CD14-positive monocyte (primary cell): Measurements from ENCODE around the gene SEPTIN3. TPM values are rescaled to one million over a fixed set of nuclear protein-coding genes. Genes with fewer than 3 reads are reported as not detected.

Experiments used
- DNase-seq, 3 donors: peaks; one replicate each; pipeline ENCODE4 v3.0.0-alpha.2; 2011 to 2022
- H2AFZ ChIP-seq: 2 replicates; pipeline ENCODE4 v1.6.0; 2012; ENCODE audit warnings: mild to moderate bottlenecking, low read depth, low read length, inconsistent platforms; ENCODE audit not compliant: insufficient read depth, poor library complexity, severe bottlenecking
- H3K27ac ChIP-seq, 2 donors: 1 replicate in 1 of 2; 2 replicates in 1 of 2; pipeline ENCODE4 v1.5.1; 2012 to 2013; ENCODE audit warnings: low read length in 2 of 2, control low read depth in 1 of 2, inconsistent platforms in 1 of 2, low read depth in 1 of 2, mild to moderate bottlenecking in 1 of 2
- H3K27me3 ChIP-seq, 2 donors: one replicate each; pipeline versions ENCODE4 v1.6.0 to v1.6.1; 2011 to 2013; ENCODE audit warnings: low read length in 2 of 2; ENCODE audit not compliant: control insufficient read depth in 2 of 2, insufficient read depth in 2 of 2
- H3K36me3 ChIP-seq, 2 donors: replicated peaks in 1 of 2; 1 replicate in 1 of 2; 2 replicates in 1 of 2; pipeline versions ENCODE4 v1.5.1 to v1.6.1; 2012 to 2013; ENCODE audit warnings: low read length in 2 of 2, control low read depth in 1 of 2, inconsistent platforms in 1 of 2, mild to moderate bottlenecking in 1 of 2; ENCODE audit not compliant: insufficient read depth in 2 of 2, control insufficient read depth in 1 of 2
- H3K4me1 ChIP-seq, 2 donors: 1 replicate in 1 of 2; 2 replicates in 1 of 2; pipeline versions ENCODE4 v1.5.1 to v1.6.1; 2012 to 2013; ENCODE audit warnings: low read length in 2 of 2, control low read depth in 1 of 2, inconsistent platforms in 1 of 2, mild to moderate bottlenecking in 1 of 2, moderate library complexity in 1 of 2; ENCODE audit not compliant: insufficient read depth in 2 of 2, control insufficient read depth in 1 of 2
- H3K4me2 ChIP-seq: replicated peaks from 2 replicates; pipeline ENCODE3; 2012; ENCODE audit warnings: low read length, moderate library complexity, mild to moderate bottlenecking; ENCODE audit not compliant: poor library complexity, severe bottlenecking; ENCODE audit errors: extremely low read depth
- H3K4me3 ChIP-seq, 3 experiments: fragments of 200-600 bp in 1 of 3; sonication (generic) in 1 of 3; replicated peaks in 1 of 3; 1 replicate in 2 of 3; 2 replicates in 1 of 3; pipeline ENCODE4 v1.5.1; 2011 to 2013; ENCODE audit warnings: low read length in 3 of 3, mild to moderate bottlenecking in 3 of 3, control low read depth in 2 of 3, low read depth in 2 of 3, inconsistent platforms in 1 of 3, moderate library complexity in 1 of 3
- H3K79me2 ChIP-seq: 2 replicates; pipeline ENCODE4 v1.6.0; 2012; ENCODE audit warnings: mild to moderate bottlenecking, control low read depth, inconsistent platforms, low read length, moderate library complexity; ENCODE audit not compliant: insufficient read depth
- H3K9ac ChIP-seq: 2 replicates; pipeline ENCODE4 v1.6.0; 2017; ENCODE audit warnings: low read length, mild to moderate bottlenecking; ENCODE audit not compliant: insufficient read depth, poor library complexity, severe bottlenecking
- H3K9me3 ChIP-seq, 2 donors: replicated peaks in 1 of 2; 1 replicate in 1 of 2; 2 replicates in 1 of 2; pipeline versions ENCODE4 v1.5.1 to v1.6.1; 2012 to 2013; ENCODE audit warnings: low read length in 2 of 2, control low read depth in 1 of 2; ENCODE audit not compliant: control insufficient read depth in 1 of 2, insufficient read depth in 1 of 2
- H4K20me1 ChIP-seq: 2 replicates; pipeline ENCODE4 v1.6.0; 2012; ENCODE audit warnings: mild to moderate bottlenecking, low read length, control low read depth, moderate library complexity; ENCODE audit not compliant: insufficient read depth
- H3K27ac Mint-ChIP-seq, 7 donors: one replicate each; pipeline ENCODE4 v1.8.0; 2020; ENCODE audit warnings: mild to moderate bottlenecking in 7 of 7, mixed read lengths in 7 of 7, moderate library complexity in 6 of 7, inconsistent platforms in 2 of 7
- H3K27me3 Mint-ChIP-seq, 3 donors: one replicate each; pipeline ENCODE4 v1.8.0; 2021 to 2022; ENCODE audit warnings: low read depth in 3 of 3, mild to moderate bottlenecking in 3 of 3, mixed read lengths in 3 of 3, moderate library complexity in 3 of 3, inconsistent platforms in 1 of 3
- H3K36me3 Mint-ChIP-seq, 2 donors: one replicate each; pipeline ENCODE4 v1.8.0; 2020; ENCODE audit warnings: mixed read lengths in 2 of 2, inconsistent platforms in 1 of 2, mild to moderate bottlenecking in 1 of 2
- H3K4me1 Mint-ChIP-seq: one replicate; pipeline ENCODE4 v1.8.0; 2020; ENCODE audit warnings: mild to moderate bottlenecking, mixed read lengths
- H3K4me3 Mint-ChIP-seq, 2 donors: one replicate each; pipeline ENCODE4 v1.8.0; 2020; ENCODE audit warnings: mild to moderate bottlenecking in 2 of 2, mixed read lengths in 2 of 2, moderate library complexity in 1 of 2
- H3K9me3 Mint-ChIP-seq, 7 donors: one replicate each; pipeline ENCODE4 v1.8.0; 2020 to 2022; ENCODE audit warnings: mixed read lengths in 7 of 7, mild to moderate bottlenecking in 6 of 7, moderate library complexity in 6 of 7, inconsistent platforms in 2 of 7
- CTCF ChIP-seq: fragments of 200-600 bp; IDR thresholded peaks from one replicate; pipeline ENCODE4 v1.8.0; 2022; ENCODE audit warnings: antibody characterized with exemption, mild to moderate bottlenecking
- WGBS: methylation state at CpG from one replicate; pipeline ENCODE4 v1.1.5; 2013; ENCODE audit warnings: missing lambda C conversion rate; ENCODE audit not compliant: insufficient coverage; 5-methylcytosine and 5-hydroxymethylcytosine counted together
- intact Hi-C, 2 donors: fragments of 100-400 bp; cut with micrococcal nuclease; formaldehyde crosslinking; loops; one replicate each; pipeline versions ENCODE4 v1.15.0 to v1.15.1; 2023
- polyA plus RNA-seq, 3 donors: library from polyadenylated mRNA; depleted of rRNA in 1 of 3; unstranded in 2 of 3; stranded (reverse) in 1 of 3; fragments of 300-500 nt in 2 of 3; fragments of >200 nt in 1 of 3; fragmentation: Illumina TruSeq in 2 of 3; gene quantifications; 1 replicate in 2 of 3; 2 replicates in 1 of 3; pipeline ENCODE4 v1.2.3, GENCODE V29; 2012 to 2021

Gene SEPTIN3
- polyA plus RNA-seq, 3 donors, result 0.06 to 0.20 TPM; not detected in 1

- no peaks in the 10 kb centered on the region for H3K36me3 ChIP-seq
- peak; percentile 37 to 57 (median 47) for DNase-seq
- intact Hi-C loops, result no loop called here
- peaks cover 8 to 30% of the 10 kb centered on the region in 2 donors for H3K27me3 ChIP-seq
- no peak overlapping the region for H3K27ac ChIP-seq
- peaks cover 17% of the 10 kb centered on the region for H3K4me1 Mint-ChIP-seq
- H3K27me3 Mint-ChIP-seq, result peaks cover 34 to 57% (median 40%) of the 10 kb centered on the region in 3 donors
- H3K36me3 Mint-ChIP-seq, result peaks cover 0 to 3% of the 10 kb centered on the region in 2 donors
- no peak overlapping the region for H3K9ac ChIP-seq
- H3K4me3 ChIP-seq, result peak overlapping the region in 1 of 3 experiments; percentile 56
- peak overlapping the region; percentile 67 for H3K4me2 ChIP-seq
- WGBS, result 2% methylated on average over 25 of the region's 48 CpGs
- peak overlapping the region; percentile 58 to 88 for H3K4me3 Mint-ChIP-seq
- H3K4me1 ChIP-seq, result peaks cover 8 to 22% of the 10 kb centered on the region in 2 donors
- H2AFZ ChIP-seq, result peak overlapping the region; percentile 63
- TF ChIP-seq CTCF, result peak; percentile 78
- no peaks in the 10 kb centered on the region for H4K20me1 ChIP-seq
- no peaks in the 10 kb centered on the region for H3K79me2 ChIP-seq
- H3K9me3 ChIP-seq, result no peaks in the 10 kb centered on the region
- no peak overlapping the region for H3K27ac Mint-ChIP-seq
- H3K9me3 Mint-ChIP-seq, result peaks cover 0 to 18% (median 8%) of the 10 kb centered on the region in 7 donors
These were observed 43.3 kb upstream of the SEPTIN3 start for GRCh38 chr22:41925783-41926460.

- H3K9ac ChIP-seq, result no peak overlapping the region
These were observed 41.4 kb upstream of the SEPTIN3 start for GRCh38 chr22:41927813-41928212.

More at GRCh38 chr22:41927813-41928212, 41.4 kb upstream of the SEPTIN3 start:
- H3K27me3 ChIP-seq, result peaks cover 8 to 30% of the 10 kb centered on the region in 2 donors
- H4K20me1 ChIP-seq, result no peaks in the 10 kb centered on the region
- Mint-ChIP-seq H3K27me3 (peaks cover 34 to 56% (median 41%) of the 10 kb centered on the region in 3 donors), H3K9me3 (peaks cover 0 to 18% (median 8%) of the 10 kb centered on the region in 7 donors), H3K27ac (peak overlapping the region in 3 of 7 donors; percentile 23 to 51 (median 35)), H3K4me1 (peaks cover 6% of the 10 kb centered on the region), H3K36me3 (peaks cover 3 to 4% of the 10 kb centered on the region in 2 donors), H3K4me3 (peak overlapping the region in 1 of 2 donors; percentile 81)
- H3K4me3 ChIP-seq, result no peak overlapping the region
- peaks cover 5 to 14% of the 10 kb centered on the region in 2 donors for H3K4me1 ChIP-seq
- no peaks in the 10 kb centered on the region for H3K36me3 ChIP-seq
- 97% methylated on average over 5 of the region's 6 CpGs for WGBS
- H3K4me2 ChIP-seq, result no peak overlapping the region
- H2AFZ ChIP-seq, result no peak overlapping the region
- TF ChIP-seq CTCF, result no peak
- no peak for DNase-seq
- H3K79me2 ChIP-seq, result no peaks in the 10 kb centered on the region
- H3K9me3 ChIP-seq, result no peaks in the 10 kb centered on the region
- intact Hi-C loops, result no loop called here
- H3K27ac ChIP-seq, result no peak overlapping the region
